Measurements from ENCODE around the gene KPNA2.
A peak's percentile ranks its signal among the peaks of the same experiment; 100 is the strongest.
"Not testable (repeated sequence)": the region's sequence is repeated elsewhere in the genome, so short reads cannot be mapped to it uniquely, and the experiment has no call there.

KPNA2 gene

GRCh38 chr17:68020409-68020756 is 15.2 kb upstream of the KPNA2 start:
- DNase-seq, result no peak

GRCh38 chr17:68020791-68021190 is 14.7 kb upstream of the KPNA2 start:
- not testable (repeated sequence) for DNase-seq

- no peak for DNase-seq
These were observed 13.6 kb upstream of the KPNA2 start for GRCh38 chr17:68021963-68022362.

GRCh38 chr17:68022547-68022946 is 13.0 kb upstream of the KPNA2 start:
- not testable (repeated sequence) for DNase-seq

- DNase-seq, result no peak
These were observed 5.9 kb upstream of the KPNA2 start for GRCh38 chr17:68029512-68030215.

GRCh38 chr17:68033636-68034451 is 1.7 kb upstream of the KPNA2 start:
- no peak for DNase-seq

GRCh38 chr17:68034452-68034776 is 1.1 kb upstream of the KPNA2 start:
- no peak for DNase-seq

- peak; percentile 84 to 86 for DNase-seq
These were observed 408 bp upstream of the KPNA2 start for GRCh38 chr17:68035131-68035522.

GRCh38 chr17:68036304-68037147 is 991 bp downstream of the KPNA2 start:
- no peak for DNase-seq

- DNase-seq, result no peak
These were observed 11.8 kb downstream of the KPNA2 start for GRCh38 chr17:68047153-68047846.

- DNase-seq, result not testable (repeated sequence)
These were observed 12.5 kb downstream of the KPNA2 start for GRCh38 chr17:68047890-68048542.

- no peak for DNase-seq
These were observed 13.5 kb downstream of the KPNA2 start for GRCh38 chr17:68048996-68049395.

GRCh38 chr17:68049812-68050437 is 14.4 kb downstream of the KPNA2 start:
- DNase-seq, result not testable (repeated sequence)

GRCh38 chr17:68051321-68052312 is 16.1 kb downstream of the KPNA2 start:
- not testable (repeated sequence) for DNase-seq

GRCh38 chr17:68052810-68053209 is 17.3 kb downstream of the KPNA2 start:
- DNase-seq, result no peak

- DNase-seq, result no peak
These were observed 17.9 kb downstream of the KPNA2 start for GRCh38 chr17:68053231-68054013.

GRCh38 chr17:68054296-68054900 is 18.9 kb downstream of the KPNA2 start:
- no peak for DNase-seq

GRCh38 chr17:68057531-68057952 is 22.0 kb downstream of the KPNA2 start:
- DNase-seq, result peak; percentile 40 to 45

- no peak for DNase-seq
These were observed 24.8 kb downstream of the KPNA2 start for GRCh38 chr17:68060336-68060735.
